ENCODE data around the gene ZCCHC12.

- TF ChIP-seq CEBPB (IDR thresholded peaks at IDR 0.05; ENCODE audit: low read depth) = no peak
- TF ChIP-seq SIN3A (IDR thresholded peaks at IDR 0.05; ENCODE audit: low read depth) = no peak
- TF ChIP-seq POLR2AphosphoS5 (IDR thresholded peaks at IDR 0.05; ENCODE audit: low read depth, low read length) = no peak
These were observed 15.8 kb downstream of the ZCCHC12 start for GRCh38 chrX:118839334-118839958.

All from HCT116 (cell line).